Urinary bladder (tissue), 4 donors: ENCODE data around the gene C10orf88. TPM values are rescaled to one million over a fixed set of nuclear protein-coding genes. Genes with fewer than 3 reads are reported as not detected.
"Not testable (repeated sequence)": the region's sequence is repeated elsewhere in the genome, so short reads cannot be mapped to it uniquely, and the experiment has no call there.

ENCODE experiments used
- DNase-seq: peaks from one replicate; pipeline ENCODE4 v3.0.0-alpha.2; 2015; ENCODE audit errors: extremely low spot score
- H3K27ac ChIP-seq: one replicate; pipeline ENCODE4 v1.5.1; 2013; ENCODE audit warnings: low read depth, mild to moderate bottlenecking, moderate library complexity
- H3K36me3 ChIP-seq: one replicate; pipeline ENCODE4 v1.6.1; 2013; ENCODE audit warnings: mild to moderate bottlenecking, moderate library complexity; ENCODE audit not compliant: insufficient read depth
- H3K4me1 ChIP-seq: one replicate; pipeline ENCODE4 v1.6.1; 2013; ENCODE audit warnings: mild to moderate bottlenecking, moderate library complexity; ENCODE audit not compliant: insufficient read depth
- H3K4me3 ChIP-seq: one replicate; pipeline ENCODE4 v1.5.1; 2013; ENCODE audit warnings: low read depth, low read length
- WGBS: extraction: QIAGEN DNeasy Blood & Tissue Kit; methylation state at CpG from one replicate; pipeline ENCODE4 v1.1.7; 2013; 5-methylcytosine and 5-hydroxymethylcytosine counted together
- polyA plus RNA-seq: library from polyadenylated mRNA; stranded (reverse); fragments of 200-250 nt; gene quantifications from one replicate; pipeline ENCODE4 v1.2.3, GENCODE V29; 2013
- total RNA-seq: library from RNA; depleted of rRNA; stranded (reverse); fragments of >200 nt; gene quantifications from one replicate; pipeline ENCODE4 v1.2.3, GENCODE V29; 2014
- donor health status: healthy with polysubstance abuse.
- donor health status: healthy.

C10orf88 gene
- total and polyA plus RNA-seq, 2 donors: 6.0 to 18.5 TPM

DNA sequence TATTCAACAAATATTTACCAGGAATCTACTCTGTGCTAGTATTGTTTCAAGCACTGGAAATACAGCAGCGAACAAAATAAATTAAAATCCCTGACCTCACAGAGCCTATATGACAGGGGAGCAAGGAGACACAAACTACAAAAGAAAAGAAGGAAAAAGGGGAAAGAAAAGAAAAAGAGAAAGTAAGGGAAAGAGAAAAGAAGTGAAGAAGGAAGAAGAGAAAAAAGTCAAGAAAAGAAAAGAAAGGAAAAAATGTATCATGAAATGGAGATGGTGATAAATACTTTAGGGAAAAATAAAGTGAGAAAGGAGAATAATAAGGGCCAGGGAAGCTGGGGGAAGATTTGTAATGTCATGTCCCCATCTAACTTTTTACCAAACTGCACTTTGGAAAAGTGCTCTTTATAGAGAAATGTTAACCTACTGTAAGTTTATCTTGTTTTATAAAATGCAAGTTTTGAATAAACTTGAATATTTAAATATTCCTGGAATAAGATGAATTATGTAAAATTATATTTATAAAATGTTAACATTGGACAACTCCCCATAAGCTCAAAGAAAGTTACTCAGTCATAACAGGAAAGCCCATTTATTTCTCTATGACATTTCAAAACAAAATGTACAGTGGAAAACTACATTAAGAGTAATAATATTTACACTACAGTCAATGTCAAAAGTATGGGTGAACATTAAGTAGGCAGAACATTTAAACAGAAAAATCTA is 14.7 kb downstream of the C10orf88 start:
- WGBS: 100% methylated on average over 1 of the region's 1 CpG
- DNase-seq: no peak

GRCh38 chr10:122931088-122931906 is 22.7 kb downstream of the C10orf88 start:
- WGBS: 60% methylated on average over 6 of the region's 6 CpGs
- H3K27ac ChIP-seq: no peak overlapping the region

More for the DNA sequence above, 14.7 kb downstream of the C10orf88 start:
- Histone ChIP-seq H3K27ac (no peak overlapping the region), H3K4me3 (no peak overlapping the region), H3K36me3 (peaks cover 2% of the 10 kb centered on the region), H3K4me1 (no peaks in the 10 kb centered on the region)

DNA sequence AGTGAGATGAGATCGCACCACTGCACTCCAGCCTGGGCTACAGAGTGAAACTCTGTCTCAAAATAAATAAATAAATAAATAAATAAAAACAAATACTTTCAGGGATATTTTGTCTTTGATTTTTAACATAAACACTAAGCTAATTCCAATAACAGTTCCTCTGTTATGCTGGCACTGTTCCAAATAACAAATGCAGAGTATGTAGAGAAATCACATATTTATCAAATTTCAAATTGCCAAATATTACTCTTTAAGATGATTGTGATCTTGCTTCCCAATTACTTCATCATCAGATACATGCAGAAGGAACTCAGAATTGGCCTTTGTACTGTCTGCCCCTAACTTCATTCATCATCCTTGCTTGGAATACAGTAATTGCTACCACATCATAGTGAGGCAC is 23.9 kb downstream of the C10orf88 start:
- 100% methylated on average over 1 of the region's 1 CpG for WGBS
- Histone ChIP-seq H3K27ac (no peak overlapping the region), H3K36me3 (no peaks in the 10 kb centered on the region), H3K4me1 (no peaks in the 10 kb centered on the region), H3K4me3 (no peak overlapping the region)
- DNase-seq: no peak

More at GRCh38 chr10:122931088-122931906, 22.7 kb downstream of the C10orf88 start:
- H3K36me3 ChIP-seq: no peaks in the 10 kb centered on the region
- H3K4me3 ChIP-seq: no peak overlapping the region
- no peak for DNase-seq
- no peaks in the 10 kb centered on the region for H3K4me1 ChIP-seq

- Histone ChIP-seq H3K4me1 (no peaks in the 10 kb centered on the region), H3K27ac (no peak overlapping the region), H3K4me3 (no peak overlapping the region), H3K36me3 (no peaks in the 10 kb centered on the region)
- DNase-seq: no peak
- 69% methylated on average over 2 of the region's 2 CpGs for WGBS
Measured at GRCh38 chr10:122915700-122916099, 38.3 kb downstream of the C10orf88 start.

GRCh38 chr10:122911889-122912484 is 42.0 kb downstream of the C10orf88 start:
- H3K4me3 ChIP-seq: no peak overlapping the region
- DNase-seq: no peak
- 21% methylated on average over 5 of the region's 5 CpGs for WGBS
- H3K27ac ChIP-seq: no peak overlapping the region
- H3K36me3 ChIP-seq: no peaks in the 10 kb centered on the region
- no peaks in the 10 kb centered on the region for H3K4me1 ChIP-seq

- Histone ChIP-seq H3K27ac (no peak within 1 kb of the TSS), H3K4me1 (no peaks in the 10 kb centered on the region), H3K4me3 (no peak within 1 kb of the TSS), H3K36me3 (no peaks in the 10 kb centered on the region)
- no peak for DNase-seq
- WGBS: 69% methylated on average over 1 of the region's 1 CpG
Measured at GRCh38 chr10:122910310-122910709, 43.7 kb downstream of the C10orf88 start, which contains the start of gene FAM24A. Gene FAM24A, plus strand, starts transcription at chr10:122910610. Its CDS starts 1,025 bp downstream, at chr10:122911635.

- not testable (repeated sequence) for H3K27ac ChIP-seq, DNase-seq, H3K36me3 ChIP-seq, H3K4me1 ChIP-seq, H3K4me3 ChIP-seq
- WGBS: 73% methylated on average over 4 of the region's 4 CpGs
Measured at GRCh38 chr10:122903861-122904260, 50.2 kb downstream of the C10orf88 start.

GRCh38 chr10:122894261-122894944 is 59.6 kb downstream of the C10orf88 start:
- H3K4me1 ChIP-seq: no peaks in the 10 kb centered on the region

GRCh38 chr10:122884166-122884565 is 69.9 kb downstream of the C10orf88 start:
- Histone ChIP-seq H3K4me1 (peaks cover 2% of the 10 kb centered on the region), H3K4me3 (no peak overlapping the region), H3K36me3 (no peaks in the 10 kb centered on the region), H3K27ac (no peak overlapping the region)
- 93% methylated on average over 1 of the region's 1 CpG for WGBS
- no peak for DNase-seq

More at GRCh38 chr10:122894261-122894944, 59.6 kb downstream of the C10orf88 start:
- H3K36me3 ChIP-seq: no peaks in the 10 kb centered on the region
- H3K4me3 ChIP-seq: no peak overlapping the region
- WGBS: 80% methylated on average over 5 of the region's 5 CpGs
- no peak overlapping the region for H3K27ac ChIP-seq
- DNase-seq: no peak

DNA sequence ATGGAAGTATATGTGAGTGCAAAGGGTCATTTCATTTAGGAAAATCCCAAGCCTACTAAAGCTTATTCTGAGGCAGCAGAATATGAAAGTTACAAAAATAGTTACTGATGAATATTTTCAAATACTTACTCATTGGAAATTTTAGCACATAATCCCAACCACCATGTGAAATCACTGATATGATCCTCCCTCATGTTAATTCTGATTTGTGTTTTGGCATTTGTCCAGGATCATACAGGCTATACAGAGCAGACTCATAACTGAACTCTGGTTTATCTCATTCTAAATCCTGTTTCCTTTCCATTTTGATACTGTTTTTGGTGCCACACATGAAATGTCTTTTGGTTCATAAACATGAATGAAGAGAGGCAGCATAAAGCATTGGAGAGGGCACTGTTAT is 71.3 kb downstream of the C10orf88 start:
- Histone ChIP-seq H3K27ac (no peak overlapping the region), H3K4me3 (no peak overlapping the region), H3K4me1 (peaks cover 2% of the 10 kb centered on the region), H3K36me3 (no peaks in the 10 kb centered on the region)
- no peak for DNase-seq

Other genes starting within 250 kb of the C10orf88 start
- 0.63 TPM for gene CUZD1, start 108.4 kb downstream of the C10orf88 start, total RNA-seq
- gene CUZD1, start 108.4 kb downstream of the C10orf88 start, polyA plus RNA-seq: 0.56 TPM
- gene FAM24B, start 74.6 kb downstream of the C10orf88 start, total RNA-seq: 2.4 TPM
- gene FAM24B, start 74.6 kb downstream of the C10orf88 start, polyA plus RNA-seq: 1.8 TPM
- not detected for gene FAM24A, start 43.6 kb downstream of the C10orf88 start, total RNA-seq
- not detected for gene FAM24A, start 43.6 kb downstream of the C10orf88 start, polyA plus RNA-seq
- gene PSTK, start 26.2 kb upstream of the C10orf88 start, total RNA-seq: 5.0 TPM
- gene PSTK, start 26.2 kb upstream of the C10orf88 start, polyA plus RNA-seq: 3.1 TPM
- gene IKZF5, start 54.6 kb upstream of the C10orf88 start, total RNA-seq: 19.1 TPM
- gene IKZF5, start 54.6 kb upstream of the C10orf88 start, polyA plus RNA-seq: 8.6 TPM
- gene ACADSB, start 54.8 kb upstream of the C10orf88 start, total RNA-seq: 24.0 TPM
- 12.7 TPM for gene ACADSB, start 54.8 kb upstream of the C10orf88 start, polyA plus RNA-seq
- not detected for gene HMX3, start 181.7 kb upstream of the C10orf88 start, total RNA-seq
- gene HMX3, start 181.7 kb upstream of the C10orf88 start, polyA plus RNA-seq: not detected
- not detected for gene HMX2, start 193.9 kb upstream of the C10orf88 start, total RNA-seq
- gene HMX2, start 193.9 kb upstream of the C10orf88 start, polyA plus RNA-seq: not detected
- 115 TPM for gene BUB3, start 200.2 kb upstream of the C10orf88 start, total RNA-seq
- gene BUB3, start 200.2 kb upstream of the C10orf88 start, polyA plus RNA-seq: 69.8 TPM